ENCODE measurements around the gene PPP1R16B.

PPP1R16B gene

GRCh38 chr20:38810926-38811630 is 5.6 kb downstream of the PPP1R16B start:
- no peak for TF ChIP-seq TAF1 (IDR thresholded peaks at IDR 0.05; ENCODE audit: borderline replicate concordance, insufficient read depth, low read length)
- TF ChIP-seq POLR2AphosphoS5 (IDR thresholded peaks at IDR 0.05; ENCODE audit: low read depth, low read length), result no peak
- no peak for TF ChIP-seq REST (IDR thresholded peaks at IDR 0.05; ENCODE audit: insufficient read depth in 1 of 2, low read depth in 2 of 2, low read length in 2 of 2)
- no peak for TF ChIP-seq FOXP2 (optimal IDR thresholded peaks at IDR 0.05; ENCODE audit: borderline replicate concordance, extremely low read depth, extremely low read length, insufficient read depth)
- TF ChIP-seq SIN3A (IDR thresholded peaks at IDR 0.05; ENCODE audit: borderline replicate concordance, insufficient read depth, low read length), result no peak

GRCh38 chr20:38811769-38812168 is 6.3 kb downstream of the PPP1R16B start:
- no peak for TF ChIP-seq POLR2AphosphoS5 (IDR thresholded peaks at IDR 0.05; ENCODE audit: low read depth, low read length)
- no peak for TF ChIP-seq TAF1 (IDR thresholded peaks at IDR 0.05; ENCODE audit: borderline replicate concordance, insufficient read depth, low read length)
- no peak for TF ChIP-seq REST (IDR thresholded peaks at IDR 0.05; ENCODE audit: insufficient read depth in 1 of 2, low read depth in 2 of 2, low read length in 2 of 2)
- no peak for TF ChIP-seq SIN3A (IDR thresholded peaks at IDR 0.05; ENCODE audit: borderline replicate concordance, insufficient read depth, low read length)

- TF ChIP-seq REST (IDR thresholded peaks at IDR 0.05; ENCODE audit: insufficient read depth in 1 of 2, low read depth in 2 of 2, low read length in 2 of 2), result no peak
- no peak for TF ChIP-seq TAF1 (IDR thresholded peaks at IDR 0.05; ENCODE audit: borderline replicate concordance, insufficient read depth, low read length)
- TF ChIP-seq FOXP2 (optimal IDR thresholded peaks at IDR 0.05; ENCODE audit: borderline replicate concordance, extremely low read depth, extremely low read length, insufficient read depth), result no peak
- TF ChIP-seq POLR2AphosphoS5 (IDR thresholded peaks at IDR 0.05; ENCODE audit: low read depth, low read length), result no peak
- TF ChIP-seq SIN3A (IDR thresholded peaks at IDR 0.05; ENCODE audit: borderline replicate concordance, insufficient read depth, low read length), result no peak
These were observed 6.7 kb downstream of the PPP1R16B start for GRCh38 chr20:38812182-38812581.

- no peak for TF ChIP-seq FOXP2 (optimal IDR thresholded peaks at IDR 0.05; ENCODE audit: borderline replicate concordance, extremely low read depth, extremely low read length, insufficient read depth)
- TF ChIP-seq POLR2AphosphoS5 (IDR thresholded peaks at IDR 0.05; ENCODE audit: low read depth, low read length), result no peak
- TF ChIP-seq REST (IDR thresholded peaks at IDR 0.05; ENCODE audit: insufficient read depth in 1 of 2, low read depth in 2 of 2, low read length in 2 of 2), result no peak
- TF ChIP-seq TAF1 (IDR thresholded peaks at IDR 0.05; ENCODE audit: borderline replicate concordance, insufficient read depth, low read length), result no peak
- no peak for TF ChIP-seq SIN3A (IDR thresholded peaks at IDR 0.05; ENCODE audit: borderline replicate concordance, insufficient read depth, low read length)
These were observed 7.4 kb downstream of the PPP1R16B start for GRCh38 chr20:38812709-38813573.
